ENCODE data around the gene ATP6V0E2. TPM values are rescaled to one million over a fixed set of nuclear protein-coding genes. Genes with fewer than 3 reads are reported as not detected.

The ATP6V0E2 gene
- total RNA-seq (100 to 1,000 TPM in 1 of 9 donors, 10 to 100 TPM in 8; 17.5 to 101 (median 31.8) TPM), polyA plus RNA-seq (10 to 100 TPM; 19.4 to 38.9 (median 34.9) TPM)
- long read RNA-seq, donor 1, transcript ATP6V0E2-203 (4 exons, 2,722 nt) = major isoform, 8 of 8 reads
- long read RNA-seq, donor 1, partial matches to known transcripts = 0 of 8 reads
- long read RNA-seq, donor 1, other reads (novel, unspliced or antisense) = 0 of 8 reads
- long read RNA-seq, donor 2, partial matches to known transcripts = 0 of 3 reads
- long read RNA-seq, donor 2, other reads (novel, unspliced or antisense) = 0 of 3 reads
- long read RNA-seq, donor 3, partial matches to known transcripts = 0 of 5 reads
- long read RNA-seq, donor 3, other reads (novel, unspliced or antisense) = 0 of 5 reads
- long read RNA-seq, donor 4, transcript ATP6V0E2-203 (4 exons, 2,722 nt) = major isoform, 28 of 34 reads
- long read RNA-seq, donor 4, partial matches to known transcripts = 1 of 34 reads
- long read RNA-seq, donor 4, other reads (novel, unspliced or antisense) = 2 of 34 reads
- long read RNA-seq, donor 5, transcript ATP6V0E2-203 (4 exons, 2,722 nt) = major isoform, 100 of 103 reads
- long read RNA-seq, donor 5, partial matches to known transcripts = 0 of 103 reads
- long read RNA-seq, donor 5, other reads (novel, unspliced or antisense) = 3 of 103 reads
- long read RNA-seq, donor 6, transcript ATP6V0E2-203 (4 exons, 2,722 nt) = major isoform, 58 of 61 reads
- long read RNA-seq, donor 6, partial matches to known transcripts = 0 of 61 reads
- long read RNA-seq, donor 6, other reads (novel, unspliced or antisense) = 2 of 61 reads
- long read RNA-seq, donor 7, partial matches to known transcripts = 0 of 2 reads
- long read RNA-seq, donor 7, other reads (novel, unspliced or antisense) = 0 of 2 reads
- long read RNA-seq, donor 8, transcript ATP6V0E2-203 (4 exons, 2,722 nt) = major isoform, 12 of 12 reads
- long read RNA-seq, donor 8, partial matches to known transcripts = 0 of 12 reads
- long read RNA-seq, donor 8, other reads (novel, unspliced or antisense) = 0 of 12 reads
- long read RNA-seq, donor 9, transcript ATP6V0E2-203 (4 exons, 2,722 nt) = major isoform, 7 of 8 reads
- long read RNA-seq, donor 9, partial matches to known transcripts = 0 of 8 reads
- long read RNA-seq, donor 9, other reads (novel, unspliced or antisense) = 0 of 8 reads
- long read RNA-seq, donor 10, partial matches to known transcripts = 0 of 4 reads
- long read RNA-seq, donor 10, other reads (novel, unspliced or antisense) = 0 of 4 reads

- Histone ChIP-seq H3K27me3 (no peaks in the 10 kb centered on the region), H3K4me3 (peak within 1 kb of the TSS; percentile 58 to 72 (median 60)), H3K9me3 (replicated peaks in 1 of 3) (no peaks in the 10 kb centered on the region), H3K4me1 (replicated peaks in 1 of 2) (peaks cover 17 to 19% of the 10 kb centered on the region in 2 donors), H3K27ac (peak within 1 kb of the TSS in 4 of 5 donors; percentile 74 to 88 (median 86)), H3K36me3 (replicated peaks in 1 of 2) (no peaks in the 10 kb centered on the region)
- WGBS, 4 donors = 0 to 1% (median 1%) methylated on average over 24 to 93 of the region's 93 CpGs
- peak; percentile 93 to 98 (median 96) for DNase-seq
- intact Hi-C loops (cut with DNase I) = no loop called here
- TF ChIP-seq POLR2A (IDR thresholded peaks at IDR 0.05) (peak; percentile 5 to 61), CTCF (IDR thresholded peaks at IDR 0.05) (no peak)
Observed at GRCh38 chr7:149873074-149873969, at the start of gene ATP6V0E2. Gene ATP6V0E2, plus strand, starts transcription at chr7:149873969. Its CDS starts 97 bp downstream, at chr7:149874066.

DNA sequence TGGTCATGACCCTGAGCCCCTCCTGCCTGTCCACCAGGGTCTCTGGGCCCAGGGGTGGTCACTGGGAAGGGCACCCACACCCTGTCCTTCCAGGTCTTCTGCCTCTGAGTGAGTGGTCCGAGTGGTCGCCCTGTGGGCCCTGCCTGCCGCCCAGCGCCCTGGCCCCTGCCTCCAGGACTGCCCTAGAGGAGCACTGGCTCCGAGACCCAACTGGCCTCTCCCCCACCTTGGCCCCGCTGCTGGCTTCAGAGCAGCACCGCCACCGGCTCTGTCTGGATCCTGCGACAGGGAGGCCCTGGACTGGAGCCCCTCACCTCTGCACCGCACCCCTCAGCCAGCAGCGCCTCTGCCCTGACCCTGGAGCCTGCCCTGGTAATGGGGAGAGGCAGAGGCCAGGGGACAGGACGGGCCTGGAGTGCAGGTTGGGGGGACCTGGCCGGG, 49.4 kb upstream of the ATP6V0E2 start:
- no peak for DNase-seq
- Histone ChIP-seq H3K4me3 (no peak overlapping the region), H3K4me1 (replicated peaks in 1 of 2) (no peaks in the 10 kb centered on the region), H3K9me3 (replicated peaks in 1 of 3) (no peaks in the 10 kb centered on the region), H3K36me3 (replicated peaks in 1 of 2) (no peaks in the 10 kb centered on the region), H3K27me3 (no peaks in the 10 kb centered on the region), H3K27ac (no peak overlapping the region)
- TF ChIP-seq POLR2A (IDR thresholded peaks at IDR 0.05) (no peak), CTCF (IDR thresholded peaks at IDR 0.05) (no peak)
- 74 to 93% (median 87%) methylated on average over 3 to 13 of the region's 13 CpGs for WGBS, 4 donors
- intact Hi-C loops (cut with DNase I) = no loop called here

DNA sequence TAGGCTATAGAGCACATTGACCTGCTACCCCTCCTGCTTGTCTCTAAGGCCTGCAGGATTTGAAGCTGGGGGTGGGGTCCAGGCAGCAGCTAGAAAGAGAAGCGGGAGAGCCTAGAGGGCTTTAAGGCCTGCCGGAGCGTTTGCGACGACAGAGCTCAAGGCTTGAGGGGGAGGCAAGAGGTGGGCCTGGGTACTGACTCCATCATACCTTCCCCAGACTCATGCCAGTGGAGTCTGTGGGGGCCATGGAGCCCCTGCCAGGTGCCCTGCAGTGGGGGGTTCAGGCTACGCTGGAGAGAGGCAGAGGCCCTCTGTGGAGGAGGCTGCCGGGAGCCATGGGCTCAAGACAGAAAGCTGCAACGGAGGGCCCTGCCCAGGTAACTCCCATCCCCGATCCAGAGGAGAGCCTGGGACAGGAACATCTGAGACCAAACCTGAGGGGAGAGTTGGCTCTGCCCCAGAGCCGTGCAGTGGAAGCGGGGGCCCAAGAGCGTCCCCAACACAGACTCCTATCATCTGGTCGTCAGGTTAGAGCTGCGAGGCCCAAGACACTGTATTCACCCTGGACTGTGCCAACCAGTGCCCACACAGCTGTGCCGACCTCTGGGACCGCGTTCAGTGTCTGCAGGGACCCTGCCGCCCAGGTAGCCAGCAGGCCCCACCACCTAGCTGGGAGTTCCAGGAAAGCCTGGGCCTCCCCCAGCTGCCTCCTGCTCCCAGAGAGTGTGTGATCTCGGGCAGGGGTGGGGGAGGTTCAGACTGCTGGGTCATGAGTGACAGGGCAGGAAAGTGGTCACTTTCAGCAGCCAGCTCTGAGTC, 48.8 kb upstream of the ATP6V0E2 start:
- H3K4me3 ChIP-seq = no peak overlapping the region
- no peak for TF ChIP-seq POLR2A (IDR thresholded peaks at IDR 0.05)
- no peak for TF ChIP-seq CTCF (IDR thresholded peaks at IDR 0.05)
- no peaks in the 10 kb centered on the region for H3K27me3 ChIP-seq
- H3K9me3 ChIP-seq (replicated peaks in 1 of 3) = no peaks in the 10 kb centered on the region
- no peaks in the 10 kb centered on the region for H3K36me3 ChIP-seq (replicated peaks in 1 of 2)
- no peak overlapping the region for H3K27ac ChIP-seq
- 85 to 98% (median 94%) methylated on average over 6 to 19 of the region's 19 CpGs for WGBS, 4 donors
- DNase-seq = no peak
- intact Hi-C loops (cut with DNase I) = no loop called here
- no peaks in the 10 kb centered on the region for H3K4me1 ChIP-seq (replicated peaks in 1 of 2)
